Upper lobe of right lung (tissue), 1 donor: ENCODE data around the gene ASF1A. TPM values are rescaled to one million over a fixed set of nuclear protein-coding genes. Genes with fewer than 3 reads are reported as not detected.

Source experiments
- ATAC-seq: fragments of 200-7000 bp; cut with Tn5 transposase; one replicate; pipeline ENCODE4 v1.9.1; 2020; ENCODE audit warnings: mild to moderate bottlenecking, moderate library complexity
- DNase-seq: peaks from one replicate; pipeline ENCODE4 v3.0.0-alpha.2; 2020
- H3K27ac ChIP-seq: fragments of 200-600 bp; one replicate; pipeline ENCODE4 v1.8.0; 2022
- H3K27me3 ChIP-seq: fragments of 200-600 bp; one replicate; pipeline ENCODE4 v1.8.0; 2022; ENCODE audit warnings: mild to moderate bottlenecking
- H3K36me3 ChIP-seq: fragments of 200-600 bp; one replicate; pipeline ENCODE4 v1.8.0; 2022
- H3K4me1 ChIP-seq: fragments of 200-600 bp; one replicate; pipeline ENCODE4 v1.8.0; 2022
- H3K4me3 ChIP-seq: fragments of 200-600 bp; one replicate; pipeline ENCODE4 v1.8.0; 2022; ENCODE audit warnings: mild to moderate bottlenecking
- H3K9me3 ChIP-seq: fragments of 200-600 bp; one replicate; pipeline ENCODE4 v1.8.0; 2022
- intact Hi-C: fragments of 100-400 bp; cut with DNase I; formaldehyde crosslinking; loops from one replicate; pipeline ENCODE4 v1.11.0; 2022
- total RNA-seq: library from RNA; stranded (reverse); fragmentation: NEBNext Ultra II Directional; extraction: Animal tissue kit (Norgen Biotek cat#: 25700); gene quantifications from one replicate; pipeline ENCODE4 v1.2.1, GENCODE V29; 2021
- TF ChIP-seq, protein P1 (sequence below): fragments of 200-600 bp; IDR thresholded peaks from one replicate; pipeline ENCODE4 v1.8.0; 2022; ENCODE audit warnings: antibody characterized with exemption
- donor health status: DM: no; HTN: yes; CAD: no; lungs with severe emphysema.

ASF1A gene
- total RNA-seq, 1 donor from 2014 or later = 22.9 TPM

GRCh38 chr6:118933855-118934460 is 40.0 kb downstream of the ASF1A start:
- H3K27ac ChIP-seq = peak overlapping the region; percentile 97
- intact Hi-C loops = no loop called here
- H3K27me3 ChIP-seq = no peaks in the 10 kb centered on the region
- peak overlapping the region; percentile 96 for H3K4me3 ChIP-seq
- H3K4me1 ChIP-seq = peaks cover 4% of the 10 kb centered on the region
- DNase-seq (no peak), ATAC-seq (no peak)
- TF ChIP-seq, protein P1, sequence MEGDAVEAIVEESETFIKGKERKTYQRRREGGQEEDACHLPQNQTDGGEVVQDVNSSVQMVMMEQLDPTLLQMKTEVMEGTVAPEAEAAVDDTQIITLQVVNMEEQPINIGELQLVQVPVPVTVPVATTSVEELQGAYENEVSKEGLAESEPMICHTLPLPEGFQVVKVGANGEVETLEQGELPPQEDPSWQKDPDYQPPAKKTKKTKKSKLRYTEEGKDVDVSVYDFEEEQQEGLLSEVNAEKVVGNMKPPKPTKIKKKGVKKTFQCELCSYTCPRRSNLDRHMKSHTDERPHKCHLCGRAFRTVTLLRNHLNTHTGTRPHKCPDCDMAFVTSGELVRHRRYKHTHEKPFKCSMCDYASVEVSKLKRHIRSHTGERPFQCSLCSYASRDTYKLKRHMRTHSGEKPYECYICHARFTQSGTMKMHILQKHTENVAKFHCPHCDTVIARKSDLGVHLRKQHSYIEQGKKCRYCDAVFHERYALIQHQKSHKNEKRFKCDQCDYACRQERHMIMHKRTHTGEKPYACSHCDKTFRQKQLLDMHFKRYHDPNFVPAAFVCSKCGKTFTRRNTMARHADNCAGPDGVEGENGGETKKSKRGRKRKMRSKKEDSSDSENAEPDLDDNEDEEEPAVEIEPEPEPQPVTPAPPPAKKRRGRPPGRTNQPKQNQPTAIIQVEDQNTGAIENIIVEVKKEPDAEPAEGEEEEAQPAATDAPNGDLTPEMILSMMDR = no peak
- peaks cover 23% of the 10 kb centered on the region for H3K36me3 ChIP-seq
- H3K9me3 ChIP-seq = no peaks in the 10 kb centered on the region

- Histone ChIP-seq H3K4me1 (peaks cover 4% of the 10 kb centered on the region), H3K9me3 (no peaks in the 10 kb centered on the region), H3K4me3 (peak within 1 kb of the TSS; percentile 96), H3K27me3 (no peaks in the 10 kb centered on the region), H3K36me3 (peaks cover 17% of the 10 kb centered on the region), H3K27ac (peak within 1 kb of the TSS; percentile 97)
- DNase-seq (peak; percentile 96), ATAC-seq (peak; percentile 98)
- intact Hi-C loops = no loop called here
- TF ChIP-seq, protein P1 = no peak
Measured at GRCh38 chr6:118934461-118935330, 40.7 kb downstream of the ASF1A start, which contains the start of gene MCM9. TSS of gene MCM9 (minus strand) at chr6:118935159. CDS start at chr6:118931723, 3,436 bp downstream.

DNA sequence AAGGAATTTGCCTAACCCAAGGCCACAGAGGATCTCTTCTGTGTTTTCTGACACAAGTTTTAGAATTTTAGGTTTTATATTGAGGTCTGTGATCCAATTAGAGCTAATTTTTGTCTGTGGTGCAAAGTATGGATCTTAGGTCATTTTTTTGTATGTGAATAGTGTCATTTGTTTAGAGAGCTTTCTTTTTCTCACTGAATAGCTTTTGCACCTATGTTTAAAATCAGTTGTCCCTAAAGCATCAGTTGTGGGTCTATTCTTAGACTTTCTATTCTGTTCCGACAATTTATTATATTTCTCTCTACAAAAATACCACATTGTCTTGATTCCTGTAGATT is 41.3 kb downstream of the ASF1A start:
- no peak for DNase-seq
- H3K4me3 ChIP-seq = peak overlapping the region; percentile 96
- H3K4me1 ChIP-seq = peaks cover 4% of the 10 kb centered on the region
- intact Hi-C loops = no loop called here
- H3K27ac ChIP-seq = peak overlapping the region; percentile 97
- no peaks in the 10 kb centered on the region for H3K27me3 ChIP-seq
- H3K9me3 ChIP-seq = no peaks in the 10 kb centered on the region
- peaks cover 11% of the 10 kb centered on the region for H3K36me3 ChIP-seq
- TF ChIP-seq, protein P1 = no peak
- ATAC-seq = no peak

GRCh38 chr6:118935978-118936703 is 42.2 kb downstream of the ASF1A start:
- Histone ChIP-seq H3K27me3 (no peaks in the 10 kb centered on the region), H3K27ac (no peak overlapping the region), H3K4me3 (no peak overlapping the region), H3K36me3 (peaks cover 3% of the 10 kb centered on the region), H3K9me3 (no peaks in the 10 kb centered on the region), H3K4me1 (peaks cover 4% of the 10 kb centered on the region)
- no peak for ATAC-seq
- intact Hi-C loops = no loop called here
- no peak for DNase-seq
- TF ChIP-seq, protein P1 = no peak

DNA sequence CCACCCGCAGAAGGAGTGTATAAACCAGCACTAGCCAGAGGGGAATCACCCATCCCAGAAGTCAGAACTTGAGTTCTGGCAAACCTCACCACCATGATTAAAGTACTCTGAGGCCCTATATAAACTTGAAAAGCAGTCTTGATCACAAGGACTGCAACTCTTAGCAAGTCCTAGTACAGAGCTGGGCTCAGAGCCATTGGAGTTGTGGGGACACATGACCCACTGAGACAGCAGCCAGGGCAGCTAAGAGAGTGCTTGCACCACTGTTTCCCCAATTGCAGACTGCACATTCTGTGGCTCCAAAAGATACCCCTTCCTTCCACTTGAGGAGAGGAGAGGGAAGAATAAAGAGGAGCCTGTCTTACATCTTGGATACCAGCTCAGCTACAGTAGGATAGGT is 45.7 kb downstream of the ASF1A start:
- no peak overlapping the region for H3K27ac ChIP-seq
- H3K27me3 ChIP-seq = no peaks in the 10 kb centered on the region
- ATAC-seq (no peak), DNase-seq (no peak)
- intact Hi-C loops = no loop called here
- H3K4me1 ChIP-seq = peaks cover 4% of the 10 kb centered on the region
- no peaks in the 10 kb centered on the region for H3K9me3 ChIP-seq
- TF ChIP-seq, protein P1 = no peak
- H3K4me3 ChIP-seq = no peak overlapping the region
- no peaks in the 10 kb centered on the region for H3K36me3 ChIP-seq
